SK-N-SH (cell line): ENCODE measurements around the gene SPATA13. TPM values are rescaled to one million over a fixed set of nuclear protein-coding genes. Genes with fewer than 3 reads are reported as not detected.

Source experiments
- CTCF ChIA-PET: fragments of 300-600, 350-600 bp; formaldehyde crosslinking; extraction: SDS; loops from one replicate; lab custom pipeline; 2021; lab: Yijun Ruan, JAX
- POLR2A ChIA-PET: fragments of 350-600 bp; sonication (Branson Sonifier 250); formaldehyde crosslinking; extraction: SDS; loops from one replicate; lab custom pipeline; 2020; ENCODE audit warnings: antibody characterized with exemption, inconsistent platforms; lab: Yijun Ruan, JAX
- DNase-seq: peaks from one replicate; pipeline ENCODE4 v3.0.0; 2012
- H2AFZ ChIP-seq: fragments of 200-600 bp; sonication (generic); 2 replicates; pipeline ENCODE4 v1.8.1; 2016; ENCODE audit warnings: antibody characterized with exemption, mild to moderate bottlenecking, low read depth
- H3F3A ChIP-seq: fragments of 200-600 bp; sonication (generic); replicated peaks from 2 replicates; pipeline ENCODE3; 2016; ENCODE audit warnings: antibody characterized with exemption, mild to moderate bottlenecking; ENCODE audit not compliant: insufficient read depth
- H3K27ac ChIP-seq, 2 experiments: fragments of 200-500 bp in 1 of 2; fragments of 200-600 bp in 1 of 2; sonication (Bioruptor generic) in 1 of 2; sonication (generic), shearing (Covaris generic) in 1 of 2; 2 replicates each; pipeline versions ENCODE4 v1.5.1 to v1.6.1; 2014 to 2016; ENCODE audit warnings: low read depth in 2 of 2, inconsistent platforms in 1 of 2, low read length in 1 of 2, mild to moderate bottlenecking in 1 of 2, mixed read lengths in 1 of 2
- H3K27me3 ChIP-seq: fragments of 200-600 bp; sonication (generic), shearing (Covaris generic); 2 replicates; pipeline ENCODE4 v1.6.1; 2016; ENCODE audit warnings: mixed run types; ENCODE audit not compliant: insufficient read depth
- H3K36me3 ChIP-seq, 2 experiments: fragments of 200-500 bp in 1 of 2; fragments of 200-600 bp in 1 of 2; sonication (Bioruptor generic) in 1 of 2; sonication (generic) in 1 of 2; replicated peaks in 1 of 2; 2 replicates each; pipeline versions ENCODE3 to v1.5.1; 2014 to 2016; ENCODE audit warnings: low read length in 1 of 2, mild to moderate bottlenecking in 1 of 2; ENCODE audit not compliant: insufficient read depth in 2 of 2, control insufficient read depth in 1 of 2
- H3K4me1 ChIP-seq, 2 experiments: fragments of 200-500 bp in 1 of 2; fragments of 200-600 bp in 1 of 2; sonication (Bioruptor generic) in 1 of 2; sonication (generic), shearing (Covaris generic) in 1 of 2; 2 replicates each; pipeline versions ENCODE4 v1.5.1 to v1.6.1; 2014 to 2016; ENCODE audit warnings: low read depth in 1 of 2, low read length in 1 of 2, mixed run types in 1 of 2; ENCODE audit not compliant: insufficient read depth in 2 of 2, control insufficient read depth in 1 of 2
- H3K4me2 ChIP-seq: fragments of 200-600 bp; sonication (generic), shearing (Covaris generic); 2 replicates; pipeline ENCODE4 v1.6.1; 2017; ENCODE audit warnings: mixed run types
- H3K4me3 ChIP-seq, 2 experiments: fragments of 200-500 bp in 1 of 2; fragments of 200-600 bp in 1 of 2; sonication (Bioruptor generic) in 1 of 2; sonication (generic), shearing (Covaris generic) in 1 of 2; 2 replicates each; pipeline versions ENCODE4 v1.5.1 to v1.8.1; 2014 to 2016; ENCODE audit warnings: low read depth in 2 of 2, inconsistent platforms in 1 of 2, low read length in 1 of 2, mild to moderate bottlenecking in 1 of 2, mixed read lengths in 1 of 2, moderate library complexity in 1 of 2
- H3K79me2 ChIP-seq: fragments of 200-600 bp; sonication (generic); 2 replicates; pipeline ENCODE4 v1.8.1; 2017; ENCODE audit warnings: mild to moderate bottlenecking; ENCODE audit not compliant: insufficient read depth
- H3K9ac ChIP-seq: fragments of 200-600 bp; sonication (generic); 2 replicates; pipeline ENCODE4 v1.6.1; 2017; ENCODE audit warnings: mixed run types
- H3K9me2 ChIP-seq: fragments of 200-600 bp; sonication (generic); 2 replicates; pipeline ENCODE4 v1.6.1; 2017; ENCODE audit warnings: mixed run types
- H3K9me3 ChIP-seq: fragments of 200-600 bp; sonication (generic); 2 replicates; pipeline ENCODE4 v1.6.1; 2017; ENCODE audit warnings: mixed run types, mild to moderate bottlenecking, moderate library complexity
- H4K20me1 ChIP-seq: fragments of 200-600 bp; sonication (generic); 2 replicates; pipeline ENCODE4 v1.6.1; 2017; ENCODE audit warnings: mild to moderate bottlenecking, mixed run types; ENCODE audit not compliant: insufficient read depth
- FOXJ3 ChIP-seq: sonication (generic); formaldehyde crosslinking; IDR thresholded peaks from 2 replicates; pipeline ENCODE4 v1.5.1; 2020; ENCODE audit warnings: mild to moderate bottlenecking, missing genetic modification reagents
- FOXM1 ChIP-seq: IDR thresholded peaks from 2 replicates; pipeline ENCODE4 v1.4.0; 2012; ENCODE audit warnings: low read depth, mild to moderate bottlenecking
- MEF2A ChIP-seq: IDR thresholded peaks from 2 replicates; pipeline ENCODE4 v1.4.0; 2012; ENCODE audit warnings: low read depth, borderline replicate concordance
- MXI1 ChIP-seq: IDR thresholded peaks from 2 replicates; pipeline ENCODE4 v1.6.1; 2012; ENCODE audit warnings: mild to moderate bottlenecking, low read depth, low read length, improper control_type of control experiment
- NFIC ChIP-seq: IDR thresholded peaks from 2 replicates; pipeline ENCODE4 v1.4.0; 2012; ENCODE audit warnings: borderline replicate concordance
- NRF1 ChIP-seq: IDR thresholded peaks from 2 replicates; pipeline ENCODE4 v1.6.1; 2012; ENCODE audit warnings: low read depth, mild to moderate bottlenecking, low read length
- POLR2AphosphoS5 ChIP-seq: IDR thresholded peaks from 2 replicates; pipeline ENCODE4 v1.6.1; 2012; ENCODE audit warnings: low read depth, low read length
- RAD21 ChIP-seq: IDR thresholded peaks from 2 replicates; pipeline ENCODE4 v1.6.1; 2012; ENCODE audit warnings: mild to moderate bottlenecking, low read length
- RCOR1 ChIP-seq: fragments of 150-350 bp; IDR thresholded peaks from 2 replicates; pipeline ENCODE4 v1.6.1; 2017; ENCODE audit warnings: antibody characterized with exemption, low read length
- SIN3A ChIP-seq: IDR thresholded peaks from 2 replicates; pipeline ENCODE4 v1.6.1; 2012; ENCODE audit warnings: low read depth, mild to moderate bottlenecking, low read length, moderate library complexity, borderline replicate concordance
- TCF12 ChIP-seq: IDR thresholded peaks from 2 replicates; pipeline ENCODE4 v1.4.0; 2012
- YY1 ChIP-seq: IDR thresholded peaks from 2 replicates; pipeline ENCODE4 v1.4.0; 2012; ENCODE audit warnings: low read depth, mild to moderate bottlenecking
- WGBS: methylation state at CpG from one replicate; pipeline ENCODE4 v1.1.6; 2017; ENCODE audit warnings: low lambda C conversion rate; 5-methylcytosine and 5-hydroxymethylcytosine counted together
- polyA plus RNA-seq, 3 experiments: library from polyadenylated mRNA; depleted of rRNA; stranded (reverse); fragments of >200 nt; gene quantifications; 2 replicates each; pipeline ENCODE4 v1.2.3, GENCODE V29; 2012
- TF ChIP-seq, protein P1 (sequence below): IDR thresholded peaks from 2 replicates; pipeline ENCODE4 v1.4.0; 2012; ENCODE audit warnings: low read depth
- TF ChIP-seq, protein P2 (sequence below): IDR thresholded peaks from 2 replicates; pipeline ENCODE4; 2012
- TF ChIP-seq, protein P3 (sequence below): IDR thresholded peaks from 2 replicates; pipeline ENCODE4 v1.4.0; 2012; ENCODE audit warnings: low read depth, borderline replicate concordance
- TF ChIP-seq, protein P4 (sequence below): fragments of 150-350 bp; IDR thresholded peaks from 2 replicates; pipeline ENCODE4 v1.6.1; 2016; ENCODE audit warnings: mild to moderate bottlenecking, low read depth, low read length

Gene SPATA13
- polyA plus RNA-seq, 1 of the 3 experiments (the other 2 are of a cell fraction): 4.3 TPM

DNA sequence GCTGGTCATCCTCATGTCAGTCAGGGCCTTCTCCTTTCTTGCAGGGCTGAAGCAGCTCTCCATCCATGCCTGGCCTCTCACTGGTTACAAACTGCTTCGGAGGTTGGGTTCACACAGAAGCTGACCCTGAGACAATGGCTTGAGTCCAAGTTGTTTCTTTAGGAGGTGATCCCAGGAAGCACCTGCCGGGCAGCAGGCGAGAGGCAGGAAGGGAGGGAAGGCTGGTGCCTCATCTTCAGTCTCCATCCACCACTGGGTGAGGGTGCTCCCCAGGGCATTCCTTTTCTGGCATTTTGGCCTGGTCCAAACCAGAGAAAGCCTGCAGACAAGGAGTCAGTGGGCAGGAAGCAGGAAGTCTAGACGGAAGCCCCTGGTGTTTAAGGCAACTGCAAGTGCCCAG is 17.6 kb upstream of the SPATA13 start:
- no peak overlapping the region for H2AFZ ChIP-seq
- 0 out of 4 replicates have a peak, but pooled peaks cover 0 to 4% of the 10 kb centered on the region in 2 experiments for H3K4me1 ChIP-seq
- no peak overlapping the region for H3K9ac ChIP-seq
- no peak for DNase-seq
- H3K4me3 ChIP-seq: no peak overlapping the region
- H3K9me3 ChIP-seq: no peaks in the 10 kb centered on the region
- H3F3A ChIP-seq: peaks cover under 1% of the 10 kb centered on the region
- H3K79me2 ChIP-seq: no peaks in the 10 kb centered on the region
- CTCF ChIA-PET: no interaction called here
- H3K36me3 ChIP-seq: no peaks in the 10 kb centered on the region
- TF ChIP-seq FOXJ3 (CRISPR knock-in tag) (no peak), FOXM1 (no peak), POLR2AphosphoS5 (no peak), NRF1 (no peak), MXI1 (no peak), RAD21 (no peak), MEF2A (no peak), TCF12 (no peak), NFIC (no peak)
- TF ChIP-seq, protein P1, sequence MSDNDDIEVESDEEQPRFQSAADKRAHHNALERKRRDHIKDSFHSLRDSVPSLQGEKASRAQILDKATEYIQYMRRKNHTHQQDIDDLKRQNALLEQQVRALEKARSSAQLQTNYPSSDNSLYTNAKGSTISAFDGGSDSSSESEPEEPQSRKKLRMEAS: no peak
- TF ChIP-seq, protein P2, sequence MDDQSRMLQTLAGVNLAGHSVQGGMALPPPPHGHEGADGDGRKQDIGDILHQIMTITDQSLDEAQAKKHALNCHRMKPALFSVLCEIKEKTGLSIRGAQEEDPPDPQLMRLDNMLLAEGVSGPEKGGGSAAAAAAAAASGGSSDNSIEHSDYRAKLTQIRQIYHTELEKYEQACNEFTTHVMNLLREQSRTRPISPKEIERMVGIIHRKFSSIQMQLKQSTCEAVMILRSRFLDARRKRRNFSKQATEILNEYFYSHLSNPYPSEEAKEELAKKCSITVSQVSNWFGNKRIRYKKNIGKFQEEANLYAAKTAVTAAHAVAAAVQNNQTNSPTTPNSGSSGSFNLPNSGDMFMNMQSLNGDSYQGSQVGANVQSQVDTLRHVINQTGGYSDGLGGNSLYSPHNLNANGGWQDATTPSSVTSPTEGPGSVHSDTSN: no peak
- TF ChIP-seq, protein P3, sequence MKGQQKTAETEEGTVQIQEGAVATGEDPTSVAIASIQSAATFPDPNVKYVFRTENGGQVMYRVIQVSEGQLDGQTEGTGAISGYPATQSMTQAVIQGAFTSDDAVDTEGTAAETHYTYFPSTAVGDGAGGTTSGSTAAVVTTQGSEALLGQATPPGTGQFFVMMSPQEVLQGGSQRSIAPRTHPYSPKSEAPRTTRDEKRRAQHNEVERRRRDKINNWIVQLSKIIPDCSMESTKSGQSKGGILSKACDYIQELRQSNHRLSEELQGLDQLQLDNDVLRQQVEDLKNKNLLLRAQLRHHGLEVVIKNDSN: no peak
- H3K4me2 ChIP-seq: no peak overlapping the region
- no peaks in the 10 kb centered on the region for H4K20me1 ChIP-seq
- H3K9me2 ChIP-seq: no peaks in the 10 kb centered on the region
- 86% methylated on average over 4 of the region's 4 CpGs for WGBS
- no peaks in the 10 kb centered on the region for H3K27me3 ChIP-seq
- POLR2A ChIA-PET: no interaction called here
- no peak overlapping the region for H3K27ac ChIP-seq

DNA sequence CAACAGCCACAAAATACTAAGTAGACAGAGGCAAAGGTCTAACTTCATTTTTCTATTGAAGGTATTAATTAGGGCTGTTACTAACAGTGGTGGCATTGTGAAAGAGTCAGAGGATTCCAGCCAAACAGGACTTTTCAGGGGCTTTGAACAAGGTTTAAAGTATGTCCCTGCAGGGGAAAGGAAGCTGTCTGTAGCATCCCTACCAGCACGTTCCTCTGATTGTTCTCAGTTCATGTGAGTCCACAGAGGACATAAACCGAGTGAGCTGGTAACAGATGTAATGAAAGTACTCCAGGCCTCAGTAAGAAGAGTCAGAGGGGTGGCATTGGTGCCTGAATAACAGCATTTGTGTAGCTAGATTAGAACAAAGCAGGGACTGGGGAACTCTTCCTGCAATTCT is 15.3 kb upstream of the SPATA13 start:
- Histone ChIP-seq H3K27me3 (no peaks in the 10 kb centered on the region), H3K9me3 (no peaks in the 10 kb centered on the region), H3K9me2 (no peaks in the 10 kb centered on the region), H3K36me3 (no peaks in the 10 kb centered on the region), H3F3A (peaks cover 10% of the 10 kb centered on the region)
- no peak for DNase-seq
- POLR2A ChIA-PET: no interaction called here
- 93% methylated on average over 2 of the region's 2 CpGs for WGBS
- TF ChIP-seq YY1: no peak
- TF ChIP-seq SIN3A: no peak
- TF ChIP-seq TCF12: no peak
- TF ChIP-seq POLR2AphosphoS5: no peak
- TF ChIP-seq, protein P4, sequence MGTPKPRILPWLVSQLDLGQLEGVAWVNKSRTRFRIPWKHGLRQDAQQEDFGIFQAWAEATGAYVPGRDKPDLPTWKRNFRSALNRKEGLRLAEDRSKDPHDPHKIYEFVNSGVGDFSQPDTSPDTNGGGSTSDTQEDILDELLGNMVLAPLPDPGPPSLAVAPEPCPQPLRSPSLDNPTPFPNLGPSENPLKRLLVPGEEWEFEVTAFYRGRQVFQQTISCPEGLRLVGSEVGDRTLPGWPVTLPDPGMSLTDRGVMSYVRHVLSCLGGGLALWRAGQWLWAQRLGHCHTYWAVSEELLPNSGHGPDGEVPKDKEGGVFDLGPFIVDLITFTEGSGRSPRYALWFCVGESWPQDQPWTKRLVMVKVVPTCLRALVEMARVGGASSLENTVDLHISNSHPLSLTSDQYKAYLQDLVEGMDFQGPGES: no peak
- TF ChIP-seq RAD21: no peak
- no peak for TF ChIP-seq MEF2A
- no peak for TF ChIP-seq FOXJ3 (CRISPR knock-in tag)
- TF ChIP-seq FOXM1: no peak
- TF ChIP-seq, protein P2: no peak
- TF ChIP-seq RCOR1: no peak
- TF ChIP-seq, all 33 proteins: peak for 0
- no peaks in the 10 kb centered on the region for H3K79me2 ChIP-seq
- no peak overlapping the region for H2AFZ ChIP-seq
- H3K4me3 ChIP-seq: no peak overlapping the region
- no peak overlapping the region for H3K4me2 ChIP-seq
- CTCF ChIA-PET: interaction anchor here (1.2 kb wide), 1 partner anchor 92 kb away, joined by 4 read pairs; no protein-coding TSS in a partner anchor
- peaks cover 6 to 16% of the 10 kb centered on the region in 2 experiments; a peak in 3 of 4 replicates for H3K4me1 ChIP-seq
- H3K9ac ChIP-seq: no peak overlapping the region
- no peak overlapping the region for H3K27ac ChIP-seq
- H4K20me1 ChIP-seq: no peaks in the 10 kb centered on the region
